Measurements from ENCODE around the gene LIMS1.

GRCh38 chr2:108616751-108617161 lies 82.5 kb downstream of the LIMS1 start:
- TF ChIP-seq BHLHE40 (IDR thresholded peaks at IDR 0.05; ENCODE audit: borderline replicate concordance) (no peak), ZNF384 (IDR thresholded peaks at IDR 0.05) (no peak), SUZ12 (IDR thresholded peaks at IDR 0.05) (no peak), L3MBTL2 (conservative IDR thresholded peaks at IDR 0.05) (no peak), ARNT (IDR thresholded peaks at IDR 0.05) (0 out of 2 replicates have a peak, but pooled peaks have one; percentile 41), HDGF (IDR thresholded peaks at IDR 0.05; ENCODE audit: borderline replicate concordance) (no peak)
